Raji (cell line): ENCODE measurements around the gene P2RY12.

ENCODE experiments used
- POLR2A ChIP-seq: IDR thresholded peaks from 2 replicates; pipeline ENCODE4 v1.6.1; 2011; ENCODE audit warnings: low read depth, low read length, control low read depth; ENCODE audit not compliant: insufficient read depth

Gene P2RY12

DNA sequence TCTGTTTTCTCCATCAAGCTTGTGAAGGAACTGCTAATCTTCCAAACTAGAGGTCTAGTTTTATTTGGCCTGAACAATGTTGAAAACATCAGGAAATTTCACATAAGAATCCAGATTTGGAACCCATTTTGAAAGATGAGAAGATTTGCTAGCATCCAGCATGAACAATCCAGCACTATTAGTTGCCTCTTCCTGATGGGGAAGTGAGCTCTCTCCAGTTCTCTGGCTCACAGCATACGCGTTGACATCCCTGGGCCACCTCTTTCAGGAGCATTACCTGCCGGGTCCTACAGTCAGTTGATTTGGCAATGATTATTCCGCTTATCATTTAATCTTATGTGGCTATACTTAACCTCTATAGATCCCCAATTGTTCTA, 78.8 kb downstream of the P2RY12 start:
- no peak for TF ChIP-seq POLR2A

DNA sequence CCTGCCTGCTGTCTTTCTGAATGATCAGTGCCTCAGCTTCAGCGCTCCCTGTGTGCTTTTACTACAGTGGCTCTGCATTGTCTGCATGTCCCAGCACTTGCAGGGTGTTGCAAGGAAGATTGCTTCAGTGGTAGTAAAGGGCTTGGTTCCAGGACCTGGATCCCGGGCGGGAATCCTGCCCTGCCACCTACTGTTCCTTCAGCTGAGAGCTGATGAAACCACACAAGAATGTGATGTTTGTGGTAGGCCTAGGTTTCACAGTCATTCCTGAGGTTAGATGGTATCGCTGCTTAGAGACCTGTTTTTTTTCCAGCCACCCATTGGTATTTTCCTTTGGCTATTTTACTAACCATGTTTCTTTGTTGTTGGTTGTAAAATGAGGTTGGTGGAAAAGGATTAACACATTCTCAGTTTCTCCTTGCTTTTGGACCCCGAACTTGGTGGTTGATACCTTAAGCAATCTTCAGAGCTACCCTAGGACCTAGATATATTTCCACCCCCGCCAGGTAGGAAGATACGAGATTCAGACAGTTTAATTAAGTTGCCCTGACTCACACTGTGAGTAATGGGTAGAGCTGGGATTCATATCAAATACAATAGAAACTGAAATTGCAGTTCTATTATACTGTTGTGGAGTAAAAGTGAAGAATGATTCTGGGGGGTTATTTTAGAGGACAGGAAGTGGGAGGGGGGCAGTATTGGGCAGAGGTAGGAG, 79.3 kb downstream of the P2RY12 start:
- TF ChIP-seq POLR2A = no peak

DNA sequence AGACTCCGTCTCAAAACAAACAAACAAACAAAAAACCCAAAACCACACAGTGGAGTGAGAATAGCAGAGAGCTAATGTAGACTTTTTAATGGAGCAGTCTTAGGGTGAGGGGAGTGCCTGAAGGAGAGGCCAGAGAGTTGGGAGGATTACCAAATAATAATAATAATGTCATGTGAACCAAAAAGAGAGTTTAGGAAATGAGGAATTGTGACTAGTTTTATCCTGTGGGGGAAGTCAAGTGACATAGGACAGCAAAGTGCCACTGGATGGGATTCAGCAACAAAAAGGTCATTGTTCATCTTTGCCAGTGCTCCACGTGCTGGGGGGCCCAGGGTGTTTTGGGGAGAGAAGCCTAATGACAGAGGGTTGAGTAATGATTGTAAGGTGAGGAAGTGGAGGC, 80.8 kb downstream of the P2RY12 start:
- no peak for TF ChIP-seq POLR2A

- no peak for TF ChIP-seq POLR2A
Observed at GRCh38 chr3:151301787-151302186, 82.8 kb downstream of the P2RY12 start.

DNA sequence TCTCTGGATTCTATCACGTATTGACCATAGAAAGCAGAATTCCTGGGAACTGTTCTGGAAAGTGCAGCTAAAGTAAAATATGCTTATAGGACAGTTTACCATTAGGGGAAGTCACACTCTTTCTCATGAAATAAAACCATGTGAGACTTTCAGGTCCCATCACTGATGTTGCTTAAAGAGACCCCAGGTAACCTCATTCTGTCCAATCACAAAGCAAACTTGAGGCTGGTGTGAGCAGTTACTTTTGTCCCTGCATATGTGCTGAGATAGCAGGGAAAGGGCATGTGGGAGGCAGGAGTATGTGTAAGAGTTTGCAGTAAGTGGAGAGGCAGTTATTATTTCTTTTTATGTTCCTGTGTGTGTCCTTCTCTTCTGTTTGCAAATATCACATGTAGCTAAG, 84.0 kb downstream of the P2RY12 start:
- TF ChIP-seq POLR2A = no peak

GRCh38 chr3:151299006-151299405, 85.5 kb downstream of the P2RY12 start:
- TF ChIP-seq POLR2A = no peak

DNA sequence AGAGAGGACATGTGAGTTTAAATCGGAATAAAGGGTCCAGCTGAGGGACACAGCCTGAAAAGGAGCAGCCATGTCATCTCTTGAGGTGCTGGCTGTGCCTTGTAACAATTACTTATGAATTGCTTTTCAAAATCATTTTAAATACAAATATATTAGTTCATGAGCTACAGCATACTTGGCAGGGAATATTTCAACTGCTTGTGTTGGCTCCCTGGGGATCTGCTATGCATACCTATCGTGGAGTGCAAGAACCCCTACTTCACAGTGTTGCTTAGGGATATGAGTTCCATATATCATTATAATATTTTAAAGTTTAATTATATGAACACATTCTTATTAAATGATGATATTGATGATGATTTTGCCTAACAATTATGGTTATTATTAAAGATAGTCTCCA, 87.1 kb downstream of the P2RY12 start:
- no peak for TF ChIP-seq POLR2A

DNA sequence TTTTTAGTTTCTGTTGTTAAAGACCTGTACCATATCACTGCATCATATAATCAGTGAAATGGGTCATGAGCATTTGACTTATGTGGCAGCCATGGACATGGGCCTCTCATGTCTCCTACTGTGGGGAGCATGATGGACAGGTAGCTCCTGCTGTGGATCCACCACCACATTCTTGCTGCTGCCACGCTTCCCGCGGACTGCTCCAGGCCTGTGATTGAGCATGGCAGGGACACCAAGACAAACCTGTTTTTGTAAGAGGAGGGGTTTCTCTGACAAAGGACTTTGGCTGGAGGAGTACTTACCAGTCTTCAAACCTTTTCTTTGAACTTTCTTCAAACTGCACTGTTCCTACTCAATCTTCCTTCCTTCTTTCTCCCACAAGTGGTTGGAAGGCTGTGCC, 88.3 kb downstream of the P2RY12 start:
- TF ChIP-seq POLR2A = no peak

DNA sequence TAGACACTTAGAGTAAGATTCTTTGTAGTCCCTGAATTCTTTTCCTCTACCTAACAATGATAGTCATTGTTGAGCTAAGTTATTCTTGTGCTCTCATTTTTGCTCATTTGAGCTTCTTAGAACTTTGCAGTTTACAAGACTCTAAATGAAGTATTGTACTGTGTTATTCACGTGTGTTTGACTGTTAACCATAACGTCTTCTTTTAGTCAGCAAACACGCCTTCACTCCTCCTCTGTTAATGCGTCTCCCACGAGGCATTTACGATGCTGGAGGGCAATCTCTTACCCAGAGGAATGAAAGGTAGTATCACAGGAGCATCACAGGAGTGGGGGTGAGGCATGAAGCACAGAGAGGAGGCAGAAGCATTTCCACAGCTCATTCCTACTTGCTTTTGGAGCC, 91.4 kb downstream of the P2RY12 start:
- no peak for TF ChIP-seq POLR2A

DNA sequence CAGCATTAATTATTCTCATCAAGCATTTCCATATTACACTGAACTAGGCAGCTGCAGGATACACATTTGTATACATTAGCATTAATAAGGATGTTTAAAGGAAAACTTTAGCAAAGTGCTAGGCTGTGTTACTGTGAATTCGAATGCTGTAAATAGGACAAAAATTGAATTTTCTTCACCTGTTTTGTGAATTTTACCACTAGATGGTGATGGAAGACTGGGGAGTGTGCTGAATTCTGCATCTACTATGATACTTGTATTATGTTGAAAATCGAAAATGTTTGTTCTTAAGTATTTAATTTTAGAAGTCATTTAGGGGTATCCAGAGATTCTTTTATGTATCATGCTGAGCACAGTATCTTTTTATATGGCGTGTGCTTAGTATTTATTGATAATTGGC, 93.9 kb downstream of the P2RY12 start:
- no peak for TF ChIP-seq POLR2A

GRCh38 chr3:151289445-151289844, 95.1 kb downstream of the P2RY12 start:
- no peak for TF ChIP-seq POLR2A
